ENCODE data around the gene PHACTR4.
A peak's percentile ranks its signal among the peaks of the same experiment; 100 is the strongest.

PHACTR4 gene

DNA sequence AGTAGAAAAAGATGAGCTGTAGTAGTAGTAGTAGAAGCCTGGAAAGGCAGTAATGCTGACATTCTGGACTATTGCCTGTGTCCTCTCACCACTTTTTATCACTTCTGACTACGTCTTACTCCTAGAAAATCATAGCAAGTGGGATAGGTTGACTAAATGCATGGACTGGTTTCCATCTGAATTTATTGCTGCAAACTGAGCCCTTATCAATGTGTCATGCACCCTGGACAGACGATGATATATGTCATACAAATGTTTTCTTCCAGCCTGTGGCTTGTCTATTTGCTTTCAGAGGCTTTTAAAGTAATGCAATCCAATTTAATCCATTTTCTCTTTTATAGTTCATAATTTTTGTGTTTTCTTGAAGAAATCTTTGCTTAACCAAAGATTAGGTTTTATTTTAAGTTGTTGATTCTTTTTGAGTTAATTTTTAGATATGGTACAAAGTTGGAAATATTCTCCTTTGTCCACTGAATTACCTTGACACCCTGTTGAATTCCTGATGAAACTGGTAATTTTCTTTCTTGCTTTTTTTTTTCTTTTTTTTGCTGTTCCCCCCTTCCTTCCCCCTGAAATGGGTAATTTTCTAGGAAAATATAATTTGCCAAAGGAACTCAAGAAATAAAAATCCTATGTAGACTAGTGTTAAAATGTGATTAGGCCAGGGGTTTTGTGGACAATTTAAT is 47.1 kb downstream of the PHACTR4 start (continued):
- no peak for TF ChIP-seq ZNF112 (tag by site-specific recombination; IDR thresholded peaks at IDR 0.05)
- no peak for TF ChIP-seq ZNF335 (tag by site-specific recombination; conservative IDR thresholded peaks at IDR 0.05)
- TF ChIP-seq ZNF140 (tag by site-specific recombination; IDR thresholded peaks at IDR 0.05) = no peak
- TF ChIP-seq ZNF785 (tag by site-specific recombination; IDR thresholded peaks at IDR 0.05) = no peak
- no peak for TF ChIP-seq ZNF510 (tag by site-specific recombination; IDR thresholded peaks at IDR 0.05; ENCODE audit: insufficient replicate concordance)
- no peak for TF ChIP-seq ZNF560 (tag by site-specific recombination; IDR thresholded peaks at IDR 0.05; ENCODE audit: borderline replicate concordance)
- TF ChIP-seq ZNF19 (tag by site-specific recombination; IDR thresholded peaks at IDR 0.05; ENCODE audit: low read depth) = no peak
- TF ChIP-seq HOXD13 (CRISPR knock-in tag; IDR thresholded peaks at IDR 0.05; ENCODE audit: borderline replicate concordance) = no peak
- TF ChIP-seq MYNN (tag by site-specific recombination; IDR thresholded peaks at IDR 0.05; ENCODE audit: borderline replicate concordance) = no peak
- TF ChIP-seq ZNF138 (tag by site-specific recombination; IDR thresholded peaks at IDR 0.05; ENCODE audit: borderline replicate concordance) = no peak
- TF ChIP-seq ZNF658 (tag by site-specific recombination; IDR thresholded peaks at IDR 0.05) = no peak
- no peak for TF ChIP-seq ZBTB7A (tag by site-specific recombination; IDR thresholded peaks at IDR 0.05; ENCODE audit: low read depth)
- TF ChIP-seq ZNF626 (tag by site-specific recombination; IDR thresholded peaks at IDR 0.05) = no peak
- no peak for TF ChIP-seq KLF7 (tag by site-specific recombination; IDR thresholded peaks at IDR 0.05; ENCODE audit: borderline replicate concordance)
- TF ChIP-seq PRDM1 (tag by site-specific recombination; IDR thresholded peaks at IDR 0.05) = peak; percentile 52
- no peak for TF ChIP-seq ZFP3 (tag by site-specific recombination; IDR thresholded peaks at IDR 0.05; ENCODE audit: low read depth)
- peak; percentile 82; the same call in 1 of the 2 replicates for TF ChIP-seq SP7 (tag by site-specific recombination; IDR thresholded peaks at IDR 0.05)
- TF ChIP-seq, protein P1, sequence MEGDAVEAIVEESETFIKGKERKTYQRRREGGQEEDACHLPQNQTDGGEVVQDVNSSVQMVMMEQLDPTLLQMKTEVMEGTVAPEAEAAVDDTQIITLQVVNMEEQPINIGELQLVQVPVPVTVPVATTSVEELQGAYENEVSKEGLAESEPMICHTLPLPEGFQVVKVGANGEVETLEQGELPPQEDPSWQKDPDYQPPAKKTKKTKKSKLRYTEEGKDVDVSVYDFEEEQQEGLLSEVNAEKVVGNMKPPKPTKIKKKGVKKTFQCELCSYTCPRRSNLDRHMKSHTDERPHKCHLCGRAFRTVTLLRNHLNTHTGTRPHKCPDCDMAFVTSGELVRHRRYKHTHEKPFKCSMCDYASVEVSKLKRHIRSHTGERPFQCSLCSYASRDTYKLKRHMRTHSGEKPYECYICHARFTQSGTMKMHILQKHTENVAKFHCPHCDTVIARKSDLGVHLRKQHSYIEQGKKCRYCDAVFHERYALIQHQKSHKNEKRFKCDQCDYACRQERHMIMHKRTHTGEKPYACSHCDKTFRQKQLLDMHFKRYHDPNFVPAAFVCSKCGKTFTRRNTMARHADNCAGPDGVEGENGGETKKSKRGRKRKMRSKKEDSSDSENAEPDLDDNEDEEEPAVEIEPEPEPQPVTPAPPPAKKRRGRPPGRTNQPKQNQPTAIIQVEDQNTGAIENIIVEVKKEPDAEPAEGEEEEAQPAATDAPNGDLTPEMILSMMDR (tag by site-specific recombination; IDR thresholded peaks at IDR 0.05) = no peak
- TF ChIP-seq KLF1 (tag by site-specific recombination; IDR thresholded peaks at IDR 0.05) = no peak
- peak; percentile 36 for TF ChIP-seq ZNF366 (tag by site-specific recombination; conservative IDR thresholded peaks at IDR 0.05)
- TF ChIP-seq, protein P2, sequence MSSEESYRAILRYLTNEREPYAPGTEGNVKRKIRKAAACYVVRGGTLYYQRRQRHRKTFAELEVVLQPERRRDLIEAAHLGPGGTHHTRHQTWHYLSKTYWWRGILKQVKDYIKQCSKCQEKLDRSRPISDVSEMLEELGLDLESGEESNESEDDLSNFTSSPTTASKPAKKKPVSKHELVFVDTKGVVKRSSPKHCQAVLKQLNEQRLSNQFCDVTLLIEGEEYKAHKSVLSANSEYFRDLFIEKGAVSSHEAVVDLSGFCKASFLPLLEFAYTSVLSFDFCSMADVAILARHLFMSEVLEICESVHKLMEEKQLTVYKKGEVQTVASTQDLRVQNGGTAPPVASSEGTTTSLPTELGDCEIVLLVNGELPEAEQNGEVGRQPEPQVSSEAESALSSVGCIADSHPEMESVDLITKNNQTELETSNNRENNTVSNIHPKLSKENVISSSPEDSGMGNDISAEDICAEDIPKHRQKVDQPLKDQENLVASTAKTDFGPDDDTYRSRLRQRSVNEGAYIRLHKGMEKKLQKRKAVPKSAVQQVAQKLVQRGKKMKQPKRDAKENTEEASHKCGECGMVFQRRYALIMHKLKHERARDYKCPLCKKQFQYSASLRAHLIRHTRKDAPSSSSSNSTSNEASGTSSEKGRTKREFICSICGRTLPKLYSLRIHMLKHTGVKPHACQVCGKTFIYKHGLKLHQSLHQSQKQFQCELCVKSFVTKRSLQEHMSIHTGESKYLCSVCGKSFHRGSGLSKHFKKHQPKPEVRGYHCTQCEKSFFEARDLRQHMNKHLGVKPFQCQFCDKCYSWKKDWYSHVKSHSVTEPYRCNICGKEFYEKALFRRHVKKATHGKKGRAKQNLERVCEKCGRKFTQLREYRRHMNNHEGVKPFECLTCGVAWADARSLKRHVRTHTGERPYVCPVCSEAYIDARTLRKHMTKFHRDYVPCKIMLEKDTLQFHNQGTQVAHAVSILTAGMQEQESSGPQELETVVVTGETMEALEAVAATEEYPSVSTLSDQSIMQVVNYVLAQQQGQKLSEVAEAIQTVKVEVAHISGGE (tag by site-specific recombination; conservative IDR thresholded peaks at IDR 0.05; ENCODE audit: low read depth) = no peak
- TF ChIP-seq ZNF664 (tag by site-specific recombination; IDR thresholded peaks at IDR 0.05) = no peak
- TF ChIP-seq KLF16 (tag by site-specific recombination; IDR thresholded peaks at IDR 0.05) = 0 out of 2 replicates have a peak, but pooled peaks have one; percentile 24
- peak; percentile 92 for TF ChIP-seq ZEB2 (tag by site-specific recombination; IDR thresholded peaks at IDR 0.05)
- no peak for TF ChIP-seq ZNF174 (tag by site-specific recombination; IDR thresholded peaks at IDR 0.05)
- no peak for TF ChIP-seq ZNF175 (tag by site-specific recombination; IDR thresholded peaks at IDR 0.05)
- no peak for TF ChIP-seq ZNF561 (tag by site-specific recombination; IDR thresholded peaks at IDR 0.05; ENCODE audit: borderline replicate concordance)
- TF ChIP-seq GLI4 (tag by site-specific recombination; IDR thresholded peaks at IDR 0.05) = no peak
- TF ChIP-seq ZNF280C (tag by site-specific recombination; IDR thresholded peaks at IDR 0.05) = no peak
- TF ChIP-seq ZNF18 (tag by site-specific recombination; IDR thresholded peaks at IDR 0.05) = peak; percentile 61
- no peak; the same call in 1 of the 2 replicates for TF ChIP-seq ZNF266 (tag by site-specific recombination; IDR thresholded peaks at IDR 0.05; ENCODE audit: low read depth)
- no peak for TF ChIP-seq ZNF16 (tag by site-specific recombination; IDR thresholded peaks at IDR 0.05; ENCODE audit: low read depth)
- TF ChIP-seq RBAK (tag by site-specific recombination; IDR thresholded peaks at IDR 0.05) = no peak

All from HEK293 (cell line).